CD8-positive, alpha-beta memory T cell (primary cell): ENCODE data around the gene DENND4A. TPM values are rescaled to one million over a fixed set of nuclear protein-coding genes. Genes with fewer than 3 reads are reported as not detected.
A peak's percentile ranks its signal among the peaks of the same experiment; 100 is the strongest.

Source experiments
- CTCF ChIA-PET: fragments of 350-600 bp; sonication (Branson Sonifier 250); formaldehyde crosslinking; loops from one replicate; lab custom pipeline; 2021; ENCODE audit warnings: antibody characterized with exemption; lab: Charles Lee
- POLR2A ChIA-PET: fragments of 350-600 bp; sonication (Branson Sonifier 250); formaldehyde crosslinking; loops from one replicate; lab custom pipeline; 2021; ENCODE audit warnings: antibody characterized with exemption; lab: Charles Lee
- DNase-seq, 5 donors: peaks; one replicate each; pipeline versions ENCODE4 v3.0.0 to v3.0.0-alpha.2; 2020 to 2022; ENCODE audit warnings: mixed read lengths in 1 of 5
- H3K27ac ChIP-seq: one replicate; pipeline ENCODE4 v1.7.0; 2013; ENCODE audit warnings: low read depth, mild to moderate bottlenecking, low read length, moderate library complexity
- H3K27me3 ChIP-seq: 2 replicates; pipeline ENCODE4 v1.7.0; 2013; ENCODE audit warnings: low read length, mild to moderate bottlenecking; ENCODE audit not compliant: insufficient read depth, poor library complexity, severe bottlenecking
- H3K36me3 ChIP-seq: 2 replicates; pipeline ENCODE4 v1.7.0; 2013; ENCODE audit warnings: mild to moderate bottlenecking, low read length, moderate library complexity; ENCODE audit not compliant: insufficient read depth
- H3K4me1 ChIP-seq: 2 replicates; pipeline ENCODE4 v1.7.0; 2013; ENCODE audit warnings: mild to moderate bottlenecking, low read length, moderate library complexity; ENCODE audit not compliant: insufficient read depth
- H3K4me3 ChIP-seq: 2 replicates; pipeline ENCODE4 v1.7.0; 2013; ENCODE audit warnings: mild to moderate bottlenecking, low read length
- H3K9me3 ChIP-seq: 2 replicates; pipeline ENCODE4 v1.7.0; 2013; ENCODE audit warnings: mild to moderate bottlenecking, low read length
- H3K27ac Mint-ChIP-seq, 8 donors: one replicate each; pipeline ENCODE4 v1.8.0; 2020 to 2021; ENCODE audit warnings: mixed read lengths in 8 of 8, mild to moderate bottlenecking in 6 of 8, inconsistent platforms in 3 of 8, moderate library complexity in 3 of 8
- H3K27me3 Mint-ChIP-seq, 2 donors: one replicate each; pipeline ENCODE4 v1.8.0; 2020 to 2021; ENCODE audit warnings: mixed read lengths in 2 of 2, mild to moderate bottlenecking in 1 of 2, moderate library complexity in 1 of 2
- H3K36me3 Mint-ChIP-seq, 3 donors: one replicate each; pipeline ENCODE4 v1.8.0; 2020 to 2021; ENCODE audit warnings: mixed read lengths in 3 of 3, inconsistent platforms in 1 of 3, mild to moderate bottlenecking in 1 of 3
- H3K4me1 Mint-ChIP-seq, 3 donors: one replicate each; pipeline ENCODE4 v1.8.0; 2020 to 2021; ENCODE audit warnings: mixed read lengths in 3 of 3, inconsistent platforms in 1 of 3, mild to moderate bottlenecking in 1 of 3
- H3K4me3 Mint-ChIP-seq, 7 donors: one replicate each; pipeline ENCODE4 v1.8.0; 2020 to 2021; ENCODE audit warnings: mixed read lengths in 7 of 7, mild to moderate bottlenecking in 6 of 7, moderate library complexity in 4 of 7, inconsistent platforms in 2 of 7
- H3K9me3 Mint-ChIP-seq, 5 donors: one replicate each; pipeline ENCODE4 v1.8.0; 2020 to 2022; ENCODE audit warnings: mixed read lengths in 5 of 5, mild to moderate bottlenecking in 3 of 5, moderate library complexity in 2 of 5, inconsistent platforms in 1 of 5
- polyA plus RNA-seq: library from polyadenylated mRNA; unstranded; fragments of 300-500 nt; fragmentation: Illumina TruSeq; gene quantifications from one replicate; pipeline ENCODE4 v1.2.3, GENCODE V29; 2021
- total RNA-seq, 2 experiments: library from RNA; stranded (reverse); gene quantifications; one replicate each; pipeline ENCODE4 v1.2.3, GENCODE V29; 2021

Gene DENND4A
- total and polyA plus RNA-seq, 3 experiments from 2014 or later = 21.5 to 54.3 (median 47.2) TPM

- Histone ChIP-seq H3K27ac (no peak overlapping the region), H3K4me1 (peaks cover 26% of the 10 kb centered on the region), H3K27me3 (no peaks in the 10 kb centered on the region), H3K4me3 (no peak overlapping the region), H3K9me3 (no peaks in the 10 kb centered on the region), H3K36me3 (no peaks in the 10 kb centered on the region)
- Mint-ChIP-seq H3K36me3 (peaks cover 0 to 11% (median 0%) of the 10 kb centered on the region in 3 donors), H3K27me3 (peaks cover 0 to 2% of the 10 kb centered on the region in 2 donors), H3K9me3 (no peaks in the 10 kb centered on the region), H3K4me3 (peak overlapping the region in 2 of 7 donors; percentile 95 to 98), H3K4me1 (peaks cover 32 to 50% (median 41%) of the 10 kb centered on the region in 3 donors), H3K27ac (peak overlapping the region in 7 of 8 donors; percentile 10 to 99 (median 57))
- ChIA-PET POLR2A (no interaction called here), CTCF (no interaction called here)
- DNase-seq = no peak
These were observed 178.9 kb downstream of the DENND4A start for GRCh38 chr15:65612949-65613744.

- Histone ChIP-seq H3K4me3 (no peak overlapping the region), H3K27me3 (no peaks in the 10 kb centered on the region), H3K36me3 (no peaks in the 10 kb centered on the region), H3K4me1 (peaks cover 26% of the 10 kb centered on the region), H3K9me3 (no peaks in the 10 kb centered on the region), H3K27ac (peak overlapping the region; percentile 91)
- Mint-ChIP-seq H3K4me3 (peak overlapping the region in 6 of 7 donors; percentile 93 to 98 (median 95)), H3K4me1 (peaks cover 32 to 55% (median 46%) of the 10 kb centered on the region in 3 donors), H3K9me3 (no peaks in the 10 kb centered on the region), H3K27ac (peak overlapping the region; percentile 97 to 99 (median 98)), H3K36me3 (peaks cover 0 to 11% (median 0%) of the 10 kb centered on the region in 3 donors), H3K27me3 (peaks cover 0 to 2% of the 10 kb centered on the region in 2 donors)
- ChIA-PET POLR2A (no interaction called here), CTCF (no interaction called here)
- no peak for DNase-seq
These were observed 179.5 kb downstream of the DENND4A start for GRCh38 chr15:65612616-65612946.

GRCh38 chr15:65611888-65612615 lies 180.0 kb downstream of the DENND4A start:
- Histone ChIP-seq H3K9me3 (no peaks in the 10 kb centered on the region), H3K27ac (peak overlapping the region; percentile 91), H3K27me3 (no peaks in the 10 kb centered on the region), H3K36me3 (no peaks in the 10 kb centered on the region), H3K4me3 (peak overlapping the region; percentile 89), H3K4me1 (peaks cover 26% of the 10 kb centered on the region)
- peak in 1 of 5 donors; percentile 7 for DNase-seq
- peak overlapping the region; percentile 97 to 99 (median 98) for H3K27ac Mint-ChIP-seq
- no peaks in the 10 kb centered on the region for H3K9me3 Mint-ChIP-seq
- ChIA-PET CTCF (interaction anchor here (1.5 to 1.6 kb wide), 2 partner anchors 115 to 167 kb away, joined by 3 to 4 read pairs; no protein-coding TSS in a partner anchor), POLR2A (interaction anchor here (0.5 to 1.5 kb wide), 2 partner anchors 235 to 257 kb away, joined by 3 to 14 read pairs; partner anchors contain the start of gene RAB11A)
- H3K27me3 Mint-ChIP-seq = peaks cover 0 to 2% of the 10 kb centered on the region in 2 donors
- peak overlapping the region; percentile 93 to 98 (median 95) for H3K4me3 Mint-ChIP-seq
- peaks cover 34 to 60% (median 52%) of the 10 kb centered on the region in 3 donors for H3K4me1 Mint-ChIP-seq
- H3K36me3 Mint-ChIP-seq = peaks cover 0 to 15% (median 2%) of the 10 kb centered on the region in 3 donors

GRCh38 chr15:65610871-65611718 lies 181.0 kb downstream of the DENND4A start, which contains the start of gene INTS14:
TSS of gene INTS14 (minus strand) at chr15:65611131. CDS start at chr15:65607380, 3,751 bp downstream.
- Histone ChIP-seq H3K27me3 (no peaks in the 10 kb centered on the region), H3K36me3 (no peaks in the 10 kb centered on the region), H3K9me3 (no peaks in the 10 kb centered on the region), H3K4me1 (peaks cover 26% of the 10 kb centered on the region), H3K27ac (peak within 1 kb of the TSS; percentile 91), H3K4me3 (peak within 1 kb of the TSS; percentile 89)
- H3K27ac Mint-ChIP-seq = peak within 1 kb of the TSS; percentile 97 to 99 (median 98)
- POLR2A ChIA-PET = interaction anchor here (1.0 to 1.5 kb wide), 4 partner anchors 81 to 258 kb away, joined by 4 to 14 read pairs (median 6); partner anchors contain the start of genes HACD3 and RAB11A
- H3K9me3 Mint-ChIP-seq = no peaks in the 10 kb centered on the region
- peaks cover 0 to 2% of the 10 kb centered on the region in 2 donors for H3K27me3 Mint-ChIP-seq
- peaks cover 35 to 64% (median 53%) of the 10 kb centered on the region in 3 donors for H3K4me1 Mint-ChIP-seq
- CTCF ChIA-PET = interaction anchor here (1.0 to 1.7 kb wide), 9 partner anchors 19 to 258 kb away, joined by 3 to 9 read pairs (median 4); partner anchors contain the start of genes HACD3 and RAB11A
- peaks cover 0 to 20% (median 3%) of the 10 kb centered on the region in 3 donors for H3K36me3 Mint-ChIP-seq
- peak within 1 kb of the TSS; percentile 93 to 98 (median 95) for H3K4me3 Mint-ChIP-seq
- DNase-seq = peak; percentile 83 to 90 (median 88)

Other genes with a start within 250 kb of the DENND4A start
- 10 to 100 TPM; 62.0 to 64.7 TPM for gene INTS14, start 181.2 kb downstream of the DENND4A start, total RNA-seq
- 29.9 TPM for gene INTS14, start 181.2 kb downstream of the DENND4A start, polyA plus RNA-seq
- 1 to 10 TPM; 4.2 to 4.3 TPM for gene SLC24A1, start 170.4 kb downstream of the DENND4A start, total RNA-seq
- 3.8 TPM for gene SLC24A1, start 170.4 kb downstream of the DENND4A start, polyA plus RNA-seq
- 100 to 1,000 TPM; 158 to 159 TPM for gene RAB11A, start 77.2 kb upstream of the DENND4A start, total RNA-seq
- 194 TPM for gene RAB11A, start 77.2 kb upstream of the DENND4A start, polyA plus RNA-seq